Fibroblast of skin of back (primary cell): ENCODE results near the gene IL36A. TPM values are rescaled to one million over a fixed set of nuclear protein-coding genes. Genes with fewer than 3 reads are reported as not detected.

Source experiments
- DNase-seq: peaks from one replicate; pipeline ENCODE4 v3.0.0-alpha.2; 2013
- polyA plus RNA-seq, 2 experiments: library from polyadenylated mRNA; unstranded; fragments of 120-200 nt; gene quantifications; one replicate each; pipeline ENCODE4 v1.2.1, GENCODE V29; 2013; ENCODE audit not compliant: insufficient read length in 2 of 2

The IL36A gene, protein sequence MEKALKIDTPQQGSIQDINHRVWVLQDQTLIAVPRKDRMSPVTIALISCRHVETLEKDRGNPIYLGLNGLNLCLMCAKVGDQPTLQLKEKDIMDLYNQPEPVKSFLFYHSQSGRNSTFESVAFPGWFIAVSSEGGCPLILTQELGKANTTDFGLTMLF
- polyA plus RNA-seq (2013, experiment 1 of 2; ENCODE audit: insufficient read length): not detected
- polyA plus RNA-seq (2013, experiment 2 of 2; ENCODE audit: insufficient read length): not detected

DNA sequence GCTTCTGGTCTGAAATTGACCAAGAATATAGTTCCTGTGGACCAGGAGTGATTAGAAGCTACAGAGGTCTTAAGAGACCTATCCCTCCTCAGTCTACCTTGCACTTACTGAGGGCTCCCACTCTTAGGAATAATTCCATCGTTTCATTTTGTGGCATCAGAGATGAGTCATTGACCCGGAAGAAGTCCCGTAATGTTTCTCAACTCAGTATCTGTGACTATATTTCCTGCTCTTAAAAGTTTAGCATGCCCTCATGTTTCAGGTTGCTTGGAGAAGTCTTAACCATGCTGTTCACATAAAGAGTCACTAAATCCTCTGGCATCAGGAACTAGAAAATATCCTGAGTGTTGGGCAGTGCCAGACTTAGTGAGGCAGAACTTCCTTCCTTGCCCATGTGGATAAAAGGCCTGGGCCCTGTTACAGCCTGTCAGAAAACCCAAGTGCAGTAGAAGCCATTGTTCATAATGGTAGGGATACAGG lies at the start of gene IL36A:
Gene IL36A, plus strand, starts transcription at position 430 of the 480 bp plus-strand sequence. CDS start 413 bp downstream, outside the sequence.
- no peak for DNase-seq

DNA sequence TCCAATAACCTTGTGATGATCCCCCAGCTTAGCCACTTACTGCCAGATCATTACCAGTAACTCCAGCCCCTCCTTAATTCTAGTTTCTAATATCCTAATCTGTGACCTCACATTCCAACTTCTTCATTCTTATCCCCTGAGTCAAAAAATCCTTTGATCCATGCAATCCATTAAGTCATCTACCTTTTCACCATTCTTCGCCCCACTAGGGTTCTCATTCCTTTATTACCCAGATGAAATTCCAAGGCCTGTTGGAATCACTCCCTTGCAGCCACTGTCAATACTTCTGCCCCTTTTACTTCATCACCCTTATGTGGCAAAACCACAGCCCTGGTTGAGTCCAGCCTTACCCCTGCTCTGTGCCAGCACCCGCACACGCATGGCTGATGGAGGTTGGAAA lies 47.7 kb upstream of the IL36A start:
- DNase-seq: no peak

DNA sequence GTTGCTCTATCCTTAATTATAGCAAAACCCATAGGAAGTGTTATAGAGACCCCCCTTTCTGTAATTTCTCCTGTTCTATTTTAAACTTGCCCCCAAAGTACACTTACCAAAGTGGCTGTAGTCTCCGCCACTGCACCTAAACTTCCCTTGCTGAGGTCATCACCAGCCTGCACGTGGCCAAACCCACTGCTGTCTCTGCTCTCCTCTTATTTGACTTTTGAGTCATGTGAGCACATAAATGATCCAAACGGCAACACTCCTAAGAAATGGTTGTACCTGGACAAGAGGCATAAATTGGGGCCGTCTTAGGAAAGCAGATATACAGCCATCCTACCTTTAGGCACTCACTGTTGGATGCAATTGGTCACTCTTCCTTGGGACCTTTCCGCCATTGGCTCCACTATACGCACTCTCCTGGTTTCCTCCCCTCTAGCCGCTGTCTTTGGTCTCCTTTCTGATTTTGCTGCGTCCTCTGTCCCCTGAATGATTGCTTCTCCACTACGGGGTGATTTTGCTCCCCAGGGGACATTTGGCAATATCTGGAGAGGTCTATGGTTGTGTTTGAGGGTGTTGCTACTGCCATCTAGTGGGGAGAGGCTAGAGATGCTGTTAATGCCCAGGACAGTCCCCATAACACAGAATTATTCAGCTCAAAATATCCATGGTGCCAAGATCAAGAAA lies 46.7 kb upstream of the IL36A start:
- DNase-seq: peak; percentile 65

DNA sequence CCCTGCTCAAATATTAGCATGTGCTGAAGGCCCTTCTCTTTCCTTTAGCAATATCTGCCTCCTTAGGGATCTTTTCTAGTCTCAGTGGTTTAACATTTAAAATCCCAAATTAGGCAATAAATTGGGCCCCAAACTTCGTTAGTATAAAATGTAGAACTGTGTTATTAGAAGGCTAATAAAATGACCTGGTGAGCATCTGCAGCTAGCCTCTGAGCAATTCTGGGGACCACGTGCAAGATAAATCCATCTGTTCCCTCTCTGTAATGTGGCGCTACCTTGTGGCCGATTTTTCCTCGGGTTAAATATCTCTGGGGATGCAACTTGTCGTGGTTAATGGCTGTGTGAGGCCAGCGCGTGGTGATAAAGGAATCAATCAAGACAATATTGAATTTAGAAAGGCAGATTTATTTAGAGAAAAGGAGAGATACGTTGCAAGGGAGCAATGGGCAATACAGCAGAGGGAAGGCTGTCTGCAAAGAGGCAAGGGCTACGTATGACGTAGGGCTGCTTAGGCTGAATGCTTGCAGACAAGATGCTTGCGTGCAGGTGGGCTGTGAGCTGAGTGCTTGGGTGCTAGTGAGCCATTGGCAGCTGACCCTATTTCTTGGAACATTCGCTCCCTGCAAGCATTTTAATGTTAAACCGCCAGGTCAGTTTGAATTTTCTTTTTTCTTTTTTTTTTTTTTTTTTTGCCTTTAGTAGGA lies 46.0 kb upstream of the IL36A start:
- DNase-seq: no peak

DNA sequence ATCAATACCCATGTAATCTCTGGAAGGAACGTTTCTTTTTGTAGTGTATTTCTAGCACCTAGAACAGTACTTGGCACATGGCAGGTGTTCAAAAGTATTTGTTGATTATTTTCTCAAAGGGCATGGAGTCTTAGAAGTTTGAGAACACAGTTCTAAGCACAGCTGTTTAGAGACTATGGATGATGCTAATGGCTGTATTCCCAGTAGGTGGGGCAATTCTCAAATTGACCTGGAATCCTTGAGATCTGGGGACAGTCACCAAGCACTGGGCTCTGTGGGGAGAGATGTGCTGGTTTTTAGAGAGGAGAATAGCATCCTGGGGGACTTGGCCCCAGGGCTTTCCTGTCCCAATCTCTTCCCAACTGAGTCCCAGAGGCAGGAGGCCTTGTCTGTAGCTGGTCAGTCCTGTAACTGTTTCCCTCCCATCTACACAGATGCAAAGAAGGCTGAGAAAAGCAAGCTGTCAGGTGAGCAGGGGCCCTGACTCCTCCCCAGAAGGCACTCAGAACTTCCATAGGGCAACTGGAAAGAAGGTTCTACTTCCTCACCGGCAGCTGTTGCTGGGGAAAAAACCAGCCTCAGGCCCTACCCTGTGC lies 44.9 kb upstream of the IL36A start:
- DNase-seq: no peak

DNA sequence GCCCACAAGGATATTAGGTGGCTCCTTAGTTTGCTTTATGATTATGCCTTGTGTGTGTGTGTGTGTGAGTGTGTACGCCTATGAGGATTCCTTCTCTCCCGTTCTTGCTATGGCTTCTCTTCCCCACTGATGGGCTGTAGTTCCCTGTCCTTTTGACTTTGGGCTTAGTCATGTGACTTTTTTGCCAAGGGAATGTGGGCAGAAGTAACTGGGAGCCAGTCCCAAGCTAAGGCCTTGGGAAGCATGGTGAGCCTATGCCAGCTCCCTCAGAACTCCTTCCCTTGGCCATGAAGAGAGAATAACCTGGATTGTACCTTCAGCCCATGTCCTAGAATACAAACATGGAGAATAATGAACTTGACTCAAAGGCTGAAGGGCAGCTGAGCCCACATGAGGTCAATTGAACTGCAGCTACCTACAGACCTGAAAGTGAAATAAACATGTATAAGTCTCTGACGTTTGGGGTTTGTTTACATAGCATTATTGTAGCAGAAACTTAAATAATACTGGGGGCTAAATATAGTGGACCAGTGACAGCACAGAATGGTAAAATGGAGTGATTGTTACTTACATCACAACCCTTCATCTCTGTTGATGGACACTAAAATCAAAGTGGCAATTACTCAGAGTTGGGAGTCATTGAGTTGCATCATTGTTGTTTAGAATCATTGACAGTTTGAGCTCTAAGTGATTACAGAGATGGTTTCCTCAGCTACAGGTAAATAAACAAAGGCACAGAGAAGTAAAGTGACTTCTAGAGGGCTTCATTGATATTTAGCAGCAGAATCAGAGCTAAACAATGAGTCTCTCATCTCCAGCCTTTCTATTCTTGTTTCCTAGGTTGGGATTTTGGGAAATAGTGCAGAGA lies 42.7 kb upstream of the IL36A start:
- DNase-seq: no peak

DNA sequence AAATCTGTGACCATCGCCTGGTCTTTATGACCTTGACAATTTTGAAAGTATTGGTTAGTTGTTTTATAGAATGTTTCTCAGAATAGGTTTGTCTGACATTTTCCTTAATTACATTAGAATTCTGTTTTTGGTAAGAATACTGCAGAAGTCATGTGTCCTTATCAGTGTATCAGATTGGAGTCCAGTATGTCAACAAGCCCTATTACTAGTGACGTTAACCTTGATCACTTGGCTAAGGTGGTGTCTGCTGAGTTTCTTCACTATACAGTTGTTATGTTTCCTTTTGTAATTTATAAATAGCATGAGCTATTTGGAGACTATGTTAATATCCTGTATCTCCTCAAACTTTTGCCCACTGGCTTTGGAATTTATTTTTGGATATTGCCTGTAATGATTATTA lies 38.2 kb upstream of the IL36A start:
- no peak for DNase-seq

DNA sequence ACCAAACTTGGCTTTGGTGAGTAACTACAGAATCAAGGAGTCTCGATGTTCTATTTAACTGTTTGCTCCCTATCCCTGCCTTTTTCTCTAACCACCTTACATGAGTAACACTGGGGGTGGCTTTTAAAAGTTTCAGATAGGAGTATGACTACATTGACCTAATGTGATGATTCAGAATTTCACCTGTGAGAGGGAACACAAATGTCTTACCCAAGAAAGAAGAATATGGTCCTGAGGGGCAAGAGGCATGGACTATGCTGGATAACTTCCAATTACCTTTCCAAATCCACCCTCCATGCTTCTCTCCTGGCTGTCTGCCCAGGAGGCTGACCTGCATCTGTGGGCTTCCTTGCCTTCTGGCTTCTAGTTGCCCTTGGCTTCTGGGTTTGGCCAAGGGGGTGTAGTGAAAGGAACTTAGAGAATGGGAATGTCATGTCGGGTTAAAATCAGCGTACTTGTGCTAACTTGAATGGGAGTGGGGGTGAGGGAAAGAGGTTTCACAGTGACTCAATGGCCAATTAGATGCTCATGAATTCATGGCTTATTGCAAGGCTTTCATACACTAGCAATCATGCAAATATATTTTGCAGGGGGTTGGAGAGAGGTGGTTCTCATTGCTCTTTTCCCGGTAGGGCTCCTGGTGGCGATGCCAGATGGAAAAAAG lies 32.7 kb upstream of the IL36A start:
- DNase-seq: no peak

DNA sequence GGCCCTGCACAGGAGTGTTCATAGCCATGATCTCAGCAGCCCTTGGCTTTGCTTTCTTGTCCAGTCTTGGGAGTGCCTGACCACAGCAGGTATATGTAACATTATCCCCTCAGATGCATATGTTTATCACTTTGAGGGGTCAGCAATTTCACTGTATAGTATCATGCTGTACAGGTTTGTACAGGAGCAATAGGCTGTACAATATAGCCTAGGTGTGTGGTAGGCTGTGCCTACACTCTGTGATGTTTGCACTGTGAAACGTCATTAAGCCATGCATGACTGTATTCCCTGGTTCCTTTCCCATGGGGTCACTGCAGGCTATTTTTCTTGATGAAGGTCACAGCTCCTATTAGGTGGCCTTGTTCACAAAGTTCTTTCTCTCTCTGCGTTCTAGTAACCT lies 32.1 kb upstream of the IL36A start:
- DNase-seq: no peak

DNA sequence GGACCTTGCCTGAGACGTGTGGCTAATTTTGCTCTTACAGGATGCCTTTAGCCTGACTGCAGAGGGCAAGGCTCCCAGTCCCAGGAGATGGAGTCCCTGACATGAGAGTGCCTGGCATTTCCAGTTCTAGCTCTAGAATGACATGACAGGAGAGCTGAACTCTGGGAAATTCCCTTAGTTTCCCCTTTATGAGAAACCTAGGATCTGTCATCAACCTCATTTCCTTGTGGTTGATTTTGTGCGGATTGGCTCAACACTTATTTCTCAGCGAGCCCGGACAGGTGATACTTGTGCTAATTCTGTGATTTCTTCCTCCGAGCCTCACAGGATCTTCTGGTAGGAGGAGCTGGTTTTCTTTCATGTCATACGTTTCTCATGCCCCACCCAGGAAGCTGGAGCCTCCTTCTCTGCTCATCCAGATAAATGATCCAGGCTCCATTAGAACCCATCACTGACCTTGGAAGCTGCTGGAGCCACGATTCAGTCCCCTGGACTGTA lies 27.7 kb upstream of the IL36A start, which contains the start of gene IL36G:
Gene IL36G, plus strand, starts transcription at position 448 of the 498 bp plus-strand sequence. CDS start 633 bp downstream, outside the sequence.
- DNase-seq: no peak

DNA sequence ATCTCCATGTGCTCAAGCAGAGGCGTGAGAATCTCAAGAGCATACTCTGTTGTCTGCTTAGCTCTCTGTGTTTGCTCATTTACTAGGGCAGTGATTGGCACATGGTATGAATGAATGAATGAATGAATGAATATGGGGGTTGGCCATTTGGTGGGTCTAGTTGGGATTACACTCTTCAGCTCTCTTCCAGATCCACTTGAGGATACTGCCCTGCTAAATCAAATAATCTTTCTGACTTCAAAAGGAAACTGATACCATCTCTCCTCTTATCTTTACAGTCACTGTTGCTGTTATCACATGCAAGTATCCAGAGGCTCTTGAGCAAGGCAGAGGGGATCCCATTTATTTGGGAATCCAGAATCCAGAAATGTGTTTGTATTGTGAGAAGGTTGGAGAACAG lies 25.5 kb upstream of the IL36A start:
- no peak for DNase-seq

DNA sequence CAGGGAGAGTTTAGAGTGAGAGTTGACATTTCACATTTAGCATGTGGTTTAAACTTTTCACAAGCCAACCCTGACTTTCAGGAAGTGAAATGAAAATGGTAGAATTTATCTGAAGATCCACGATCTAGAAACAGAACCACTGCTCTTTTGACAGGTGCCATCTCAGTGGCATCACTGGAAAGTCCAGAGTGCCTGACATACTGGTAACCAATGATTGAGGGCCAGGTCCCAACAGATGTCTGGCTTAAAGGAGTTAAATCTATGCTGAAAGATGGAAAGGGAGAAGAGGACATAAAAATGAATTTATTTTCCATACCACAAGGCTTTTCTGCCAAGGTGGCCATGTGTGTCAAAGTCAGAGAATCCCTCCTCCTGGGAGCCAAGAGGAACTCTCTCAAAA lies 24.7 kb upstream of the IL36A start:
- DNase-seq: no peak

DNA sequence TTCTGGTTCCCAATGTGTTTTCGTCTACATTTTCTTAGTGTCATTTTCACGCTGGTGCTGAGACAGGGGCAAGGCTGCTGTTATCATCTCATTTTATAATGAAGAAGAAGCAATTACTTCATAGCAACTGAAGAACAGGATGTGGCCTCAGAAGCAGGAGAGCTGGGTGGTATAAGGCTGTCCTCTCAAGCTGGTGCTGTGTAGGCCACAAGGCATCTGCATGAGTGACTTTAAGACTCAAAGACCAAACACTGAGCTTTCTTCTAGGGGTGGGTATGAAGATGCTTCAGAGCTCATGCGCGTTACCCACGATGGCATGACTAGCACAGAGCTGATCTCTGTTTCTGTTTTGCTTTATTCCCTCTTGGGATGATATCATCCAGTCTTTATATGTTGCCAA lies 20.2 kb upstream of the IL36A start:
- DNase-seq: no peak

DNA sequence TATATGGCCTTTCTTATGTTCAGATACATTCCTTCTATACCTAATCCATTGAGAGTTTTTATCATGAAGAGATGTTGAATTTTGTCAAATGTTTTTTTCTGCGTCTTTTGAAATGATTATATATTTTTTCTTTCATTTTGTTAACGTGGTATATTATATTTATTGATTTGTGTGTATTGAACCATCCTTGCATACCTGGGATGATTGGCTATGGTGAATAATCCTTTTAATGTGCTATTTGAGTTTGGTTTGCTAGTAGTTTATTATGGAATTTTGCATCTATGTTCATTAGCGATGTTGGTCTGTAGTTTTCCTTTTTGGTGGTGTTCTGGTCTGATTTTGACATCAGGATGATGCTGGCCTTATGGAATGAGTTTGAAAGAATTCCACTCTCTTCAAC lies 15.6 kb upstream of the IL36A start:
- no peak for DNase-seq

DNA sequence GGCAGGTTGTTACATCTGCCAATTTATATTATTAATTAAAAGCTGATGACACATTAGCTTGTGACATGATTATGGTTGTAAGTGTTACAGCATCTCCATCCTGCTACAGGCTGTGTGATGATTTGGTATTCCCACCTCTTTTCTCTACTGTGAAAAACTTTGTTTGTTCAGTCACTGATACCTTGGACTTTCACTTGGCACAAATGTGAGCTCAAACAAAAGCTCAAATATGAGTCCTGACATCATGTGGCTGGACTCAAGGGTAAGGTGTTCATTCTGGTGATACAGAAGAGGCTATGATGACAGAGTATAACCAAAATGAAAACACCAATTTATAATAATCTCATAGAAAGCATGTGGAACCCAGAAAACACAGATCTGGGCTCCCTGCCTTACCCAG lies 11.4 kb upstream of the IL36A start:
- no peak for DNase-seq

DNA sequence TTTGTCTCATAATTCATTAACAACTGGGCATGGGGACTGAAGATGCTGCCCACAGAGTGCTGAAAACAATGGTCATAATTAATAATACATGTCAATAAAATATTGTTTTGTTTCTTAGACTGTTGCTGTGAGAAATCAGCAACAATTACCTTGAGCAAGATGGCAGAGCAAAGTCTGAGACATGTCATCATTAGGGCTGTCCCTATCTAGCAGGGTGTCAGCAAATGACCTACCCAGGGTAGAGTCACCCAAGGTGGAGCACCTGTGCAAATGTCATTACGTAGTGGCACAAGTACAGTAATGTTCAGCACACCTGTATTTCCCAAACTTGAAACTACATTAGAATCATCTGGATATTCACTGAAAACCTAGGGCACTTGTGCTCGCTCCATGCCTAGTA lies 10.6 kb upstream of the IL36A start:
- DNase-seq: no peak

DNA sequence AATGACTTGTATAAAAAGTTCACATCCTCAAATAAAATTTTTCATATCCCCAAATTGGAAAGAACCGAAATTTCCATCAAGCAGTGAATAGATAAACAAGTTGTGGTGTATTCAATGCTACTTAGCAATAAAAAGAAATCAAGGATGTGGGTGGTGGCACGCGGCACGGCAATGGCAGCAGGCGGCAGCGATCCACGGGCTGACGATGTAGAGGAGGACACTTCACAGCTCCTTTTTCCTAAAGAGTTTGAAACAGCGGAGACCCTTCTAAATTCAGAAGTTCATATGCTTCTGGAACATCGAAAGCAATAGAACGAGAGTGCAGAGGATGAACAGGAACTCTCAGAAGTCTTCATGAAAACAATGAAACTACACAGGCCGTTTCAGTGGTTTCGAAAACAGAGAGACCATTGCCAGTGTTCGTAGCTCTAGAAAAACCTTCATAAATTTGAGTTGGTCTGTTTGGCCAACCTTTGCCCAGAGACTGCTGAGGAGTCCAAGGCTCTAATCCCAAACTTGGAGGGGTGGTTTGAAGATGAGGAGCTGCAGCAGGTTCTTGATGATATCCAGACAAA lies 9.8 kb upstream of the IL36A start:
- no peak for DNase-seq

DNA sequence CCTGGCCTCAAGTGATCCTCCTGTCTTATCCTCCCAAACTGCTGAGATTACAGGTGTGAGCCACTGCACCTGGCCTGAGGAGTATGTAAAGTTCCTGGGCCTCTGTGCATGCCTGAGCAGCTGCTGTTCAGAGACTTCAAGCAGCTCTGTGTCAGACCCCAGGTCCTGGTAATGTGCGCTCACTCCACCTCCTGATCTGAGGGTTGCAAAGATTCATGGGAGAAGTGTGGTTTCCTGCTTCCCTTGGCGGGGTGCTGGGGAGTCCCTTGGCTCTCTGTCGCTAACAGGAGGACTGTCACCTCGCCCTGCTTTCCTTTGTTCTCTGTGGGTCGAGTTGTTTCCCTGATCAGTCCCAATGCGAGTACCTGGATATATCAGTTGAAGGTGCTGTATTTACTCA lies 8.6 kb upstream of the IL36A start:
- DNase-seq: no peak

DNA sequence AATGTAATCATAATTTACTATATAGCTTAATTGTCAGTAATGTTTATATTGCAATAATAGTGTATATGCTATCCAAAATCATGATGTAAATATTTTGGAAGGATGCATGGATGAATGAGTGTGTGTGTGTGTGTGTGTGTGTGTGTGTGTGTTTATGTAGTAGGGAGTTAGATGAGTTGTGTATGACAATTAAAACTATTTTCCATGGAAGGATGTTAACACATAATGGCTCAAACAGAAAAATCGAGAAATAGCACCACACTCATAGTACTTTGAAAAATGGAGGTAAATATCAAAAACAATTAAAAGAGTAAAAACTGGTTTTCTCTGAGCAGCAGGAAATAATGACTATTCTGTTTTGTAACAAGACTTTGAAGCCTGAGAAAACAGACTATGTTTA lies 8.1 kb upstream of the IL36A start:
- DNase-seq: no peak

DNA sequence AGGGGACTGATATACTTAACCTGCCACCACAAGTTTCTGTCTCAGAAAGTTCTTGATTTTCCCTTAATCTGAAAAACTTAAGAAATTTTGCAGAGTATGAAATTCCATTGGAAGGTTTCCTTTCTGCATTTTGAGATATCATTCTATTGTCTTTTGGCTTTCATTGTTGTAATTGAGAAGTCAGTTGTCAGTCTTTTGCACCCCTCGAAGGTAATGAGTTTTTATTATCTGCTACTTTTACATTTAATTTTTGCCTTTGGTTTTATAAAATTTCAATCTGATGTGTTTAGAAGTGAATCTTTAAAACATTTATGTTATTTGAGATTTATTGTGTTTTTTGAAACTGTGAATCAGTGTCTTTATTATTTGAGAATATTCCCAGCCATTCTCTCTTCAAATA lies 4.8 kb upstream of the IL36A start:
- DNase-seq: no peak

DNA sequence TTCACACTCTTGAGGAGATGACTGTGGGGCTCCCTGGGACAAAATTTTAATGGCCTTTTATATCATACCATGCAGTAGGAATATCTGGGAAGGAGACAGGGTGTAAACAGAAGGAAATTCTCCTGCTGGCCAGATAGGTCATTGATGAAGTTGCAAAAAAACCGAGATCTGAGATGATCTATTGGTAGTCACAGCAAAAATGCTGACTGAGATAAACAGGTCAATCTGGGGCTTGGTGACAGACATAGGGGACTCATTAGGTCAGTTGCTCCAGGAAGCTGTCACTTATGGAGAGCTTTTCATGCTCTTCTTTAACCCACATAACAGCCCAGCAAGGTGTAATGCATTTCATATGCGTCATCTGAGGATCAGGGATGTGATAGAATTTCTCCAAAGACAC lies 2.6 kb upstream of the IL36A start:
- no peak for DNase-seq
